B cell (primary cell): ENCODE results near the gene ESPN. TPM values are rescaled to one million over a fixed set of nuclear protein-coding genes. Genes with fewer than 3 reads are reported as not detected.
"Not testable (repeated sequence)": the region's sequence is repeated elsewhere in the genome, so short reads cannot be mapped to it uniquely, and the experiment has no call there.

ENCODE experiments used
- ATAC-seq: fragments of 200-7000 bp; cut with Tn5 transposase; one replicate; pipeline ENCODE4 v1.10.0; 2021; ENCODE audit warnings: low read depth, mild to moderate bottlenecking, moderate number of reproducible peaks, moderate library complexity
- CTCF ChIA-PET: fragments of 350-600 bp; sonication (Branson Sonifier 250); formaldehyde crosslinking; loops from one replicate; lab custom pipeline; 2021; ENCODE audit warnings: antibody characterized with exemption, inconsistent platforms; lab: Charles Lee
- POLR2A ChIA-PET: fragments of 350-600 bp; sonication (Branson Sonifier 250); formaldehyde crosslinking; loops from one replicate; lab custom pipeline; 2021; ENCODE audit warnings: antibody characterized with exemption; lab: Charles Lee
- DNase-seq: peaks from one replicate; pipeline ENCODE4 v3.0.0; 2013
- H2AFZ ChIP-seq: 2 replicates; pipeline ENCODE4 v1.6.1; 2012; ENCODE audit warnings: mild to moderate bottlenecking, low read depth, low read length; ENCODE audit not compliant: insufficient read depth, poor library complexity, severe bottlenecking
- H3K27ac ChIP-seq, 2 donors: 1 replicate in 1 of 2; 2 replicates in 1 of 2; pipeline ENCODE4 v1.5.1; 2012 to 2013; ENCODE audit warnings: low read length in 2 of 2, mild to moderate bottlenecking in 2 of 2, moderate library complexity in 1 of 2
- H3K27me3 ChIP-seq, 4 experiments: fragments of 200-600 bp in 1 of 4; sonication (generic) in 1 of 4; replicated peaks in 1 of 4; 1 replicate in 2 of 4; 2 replicates in 2 of 4; pipeline versions ENCODE4 v1.6.1 to v1.7.0; 2013 to 2016; ENCODE audit warnings: low read length in 3 of 4, mild to moderate bottlenecking in 2 of 4, mixed read lengths in 1 of 4, moderate library complexity in 1 of 4; ENCODE audit not compliant: insufficient read depth in 4 of 4, control insufficient read depth in 3 of 4; ENCODE audit errors: control extremely low read depth in 1 of 4
- H3K36me3 ChIP-seq, 2 experiments: replicated peaks in 1 of 2; 1 replicate in 1 of 2; 2 replicates in 1 of 2; pipeline versions ENCODE4 v1.6.1 to v1.7.1; 2013; ENCODE audit warnings: low read length in 1 of 2; ENCODE audit not compliant: insufficient read depth in 2 of 2, control insufficient read depth in 1 of 2; ENCODE audit errors: control extremely low read depth in 1 of 2, extremely low read depth in 1 of 2
- H3K4me1 ChIP-seq, 2 donors: fragments of 200-600 bp in 1 of 2; sonication (generic) in 1 of 2; 1 replicate in 1 of 2; 2 replicates in 1 of 2; pipeline versions ENCODE4 v1.5.1 to v1.6.1; 2013 to 2017; ENCODE audit warnings: low read length in 2 of 2; ENCODE audit not compliant: control insufficient read depth in 2 of 2, insufficient read depth in 2 of 2
- H3K4me2 ChIP-seq: replicated peaks from 2 replicates; pipeline ENCODE3; 2012; ENCODE audit warnings: mild to moderate bottlenecking, low read depth, low read length; ENCODE audit not compliant: poor library complexity, severe bottlenecking
- H3K4me3 ChIP-seq, 5 experiments: fragments of 200-600 bp in 1 of 5; sonication (generic) in 1 of 5; 1 replicate in 3 of 5; 2 replicates in 2 of 5; pipeline versions ENCODE4 v1.5.1 to v1.7.0; 2011 to 2016; ENCODE audit warnings: low read length in 4 of 5, mild to moderate bottlenecking in 4 of 5, low read depth in 2 of 5, control low read depth in 1 of 5, moderate library complexity in 1 of 5; ENCODE audit not compliant: insufficient read depth in 1 of 5; ENCODE audit errors: control extremely low read depth in 1 of 5, extremely low read depth in 1 of 5
- H3K79me2 ChIP-seq: fragments of 200-600 bp; sonication (generic); one replicate; pipeline ENCODE4 v1.6.0; 2016; ENCODE audit warnings: low read length; ENCODE audit not compliant: control insufficient read depth, insufficient read depth
- H3K9ac ChIP-seq: fragments of 200-600 bp; sonication (generic); 2 replicates; pipeline ENCODE4 v1.6.1; 2017; ENCODE audit warnings: mild to moderate bottlenecking, low read length, moderate library complexity
- H3K9me3 ChIP-seq, 3 donors: one replicate each; pipeline versions ENCODE4 v1.6.1 to v1.7.1; 2013; ENCODE audit warnings: low read length in 2 of 3; ENCODE audit not compliant: control insufficient read depth in 2 of 3, insufficient read depth in 1 of 3; ENCODE audit errors: control extremely low read depth in 1 of 3
- H4K20me1 ChIP-seq: 2 replicates; pipeline ENCODE4 v1.6.0; 2012; ENCODE audit warnings: mild to moderate bottlenecking, low read length; ENCODE audit not compliant: insufficient read depth, control insufficient read depth, poor library complexity, severe bottlenecking
- H3K27ac Mint-ChIP-seq: one replicate; pipeline ENCODE4 v1.8.0; 2021; ENCODE audit warnings: mixed read lengths
- H3K27me3 Mint-ChIP-seq: one replicate; pipeline ENCODE4 v1.8.0; 2021; ENCODE audit warnings: mixed read lengths
- H3K4me1 Mint-ChIP-seq: one replicate; pipeline ENCODE4 v1.8.0; 2021; ENCODE audit warnings: mixed read lengths
- H3K4me3 Mint-ChIP-seq: one replicate; pipeline ENCODE4 v1.8.0; 2021; ENCODE audit warnings: mixed read lengths
- H3K9me3 Mint-ChIP-seq: one replicate; pipeline ENCODE4 v1.8.0; 2022; ENCODE audit warnings: mixed read lengths; ENCODE audit not compliant: insufficient read depth
- CTCF ChIP-seq: fragments of 200-600 bp; IDR thresholded peaks from one replicate; pipeline ENCODE4 v1.8.0; 2022; ENCODE audit warnings: antibody characterized with exemption, mild to moderate bottlenecking
- EZH2 ChIP-seq: IDR thresholded peaks from 2 replicates; pipeline ENCODE4 v1.6.1; 2012; ENCODE audit warnings: borderline replicate concordance, low read depth, mild to moderate bottlenecking, moderate library complexity, low read length; ENCODE audit not compliant: insufficient read depth, poor library complexity, severe bottlenecking
- WGBS: methylation state at CpG from one replicate; pipeline ENCODE4 v1.1.5; 2013; ENCODE audit warnings: missing lambda C conversion rate; ENCODE audit not compliant: insufficient coverage; 5-methylcytosine and 5-hydroxymethylcytosine counted together
- intact Hi-C: fragments of 100-400 bp; cut with micrococcal nuclease; formaldehyde crosslinking; loops from one replicate; pipeline ENCODE4 v1.10.0; 2022
- polyA plus RNA-seq: library from polyadenylated mRNA; depleted of rRNA; stranded (reverse); fragments of >200 nt; gene quantifications from 2 replicates; pipeline ENCODE4 v1.2.3, GENCODE V29; 2012
- total RNA-seq, 2 donors: library from RNA; stranded (reverse); fragments of 120-200 nt in 1 of 2; gene quantifications; 1 replicate in 1 of 2; 2 replicates in 1 of 2; pipeline versions ENCODE4 v1.2.3 to v1.2.4, GENCODE V29; 2013 to 2022

ESPN gene
- total and polyA plus RNA-seq, 2 donors (not counting 1 experiment from before 2014, with no cell fraction given), result 0.19 to 0.25 TPM

GRCh38 chr1:6450943-6451373 lies 26.4 kb downstream of the ESPN start:
- intact Hi-C loops, result no loop called here
- no peaks in the 10 kb centered on the region for H3K36me3 ChIP-seq
- no peak for TF ChIP-seq EZH2
- no peak for TF ChIP-seq CTCF
- no peaks in the 10 kb centered on the region for H3K79me2 ChIP-seq
- Mint-ChIP-seq H3K4me3 (no peak overlapping the region), H3K4me1 (peaks cover 16% of the 10 kb centered on the region), H3K9me3 (no peaks in the 10 kb centered on the region), H3K27ac (no peak overlapping the region), H3K27me3 (peaks cover 37% of the 10 kb centered on the region)
- peaks cover 0 to 42% (median 13%) of the 10 kb centered on the region in 4 experiments for H3K27me3 ChIP-seq
- peaks cover 0 to 7% (median 0%) of the 10 kb centered on the region in 3 donors for H3K9me3 ChIP-seq
- peaks cover 15 to 21% of the 10 kb centered on the region in 2 donors for H3K4me1 ChIP-seq
- ATAC-seq (no peak), DNase-seq (no peak)
- H3K27ac ChIP-seq, result no peak overlapping the region
- H3K4me2 ChIP-seq, result no peak overlapping the region
- no peak overlapping the region for H3K4me3 ChIP-seq
- H3K9ac ChIP-seq, result no peak overlapping the region
- no peak overlapping the region for H2AFZ ChIP-seq
- POLR2A ChIA-PET, result no interaction called here
- CTCF ChIA-PET, result interaction anchor here (0.7 kb wide), 1 partner anchor 23 kb away, joined by 7 read pairs; no protein-coding TSS in a partner anchor
- H4K20me1 ChIP-seq, result no peaks in the 10 kb centered on the region
- WGBS, result 84% methylated on average over 6 of the region's 6 CpGs

GRCh38 chr1:6453895-6454855 lies 29.6 kb downstream of the ESPN start:
- H3K4me1 Mint-ChIP-seq, intact Hi-C loops, H3K9me3 Mint-ChIP-seq, H3K4me1 ChIP-seq, H4K20me1 ChIP-seq, H3K9ac ChIP-seq, H3K4me2 ChIP-seq, DNase-seq, H3K36me3 ChIP-seq, H3K4me3 ChIP-seq, ATAC-seq, POLR2A ChIA-PET, H3K27ac Mint-ChIP-seq, H3K9me3 ChIP-seq, H2AFZ ChIP-seq, H3K27ac ChIP-seq, H3K4me3 Mint-ChIP-seq, H3K79me2 ChIP-seq: not testable (repeated sequence)
- peaks cover 38% of the 10 kb centered on the region for H3K27me3 Mint-ChIP-seq
- CTCF ChIA-PET, result interaction anchor here (1.0 kb wide), 2 partner anchors 17 to 31 kb away, joined by 3 read pairs; no protein-coding TSS in a partner anchor
- H3K27me3 ChIP-seq, result peaks cover 0 to 30% (median 8%) of the 10 kb centered on the region in 4 experiments
- WGBS, result 17% methylated on average over 79 of the region's 85 CpGs
